ENCODE results near the gene RPS18.

Gene RPS18

GRCh38 chr6:33292996-33293682 lies 21.3 kb downstream of the RPS18 start:
- DNase-seq: no peak

- no peak for DNase-seq
Observed at GRCh38 chr6:33294086-33294823, 22.4 kb downstream of the RPS18 start.

DNA sequence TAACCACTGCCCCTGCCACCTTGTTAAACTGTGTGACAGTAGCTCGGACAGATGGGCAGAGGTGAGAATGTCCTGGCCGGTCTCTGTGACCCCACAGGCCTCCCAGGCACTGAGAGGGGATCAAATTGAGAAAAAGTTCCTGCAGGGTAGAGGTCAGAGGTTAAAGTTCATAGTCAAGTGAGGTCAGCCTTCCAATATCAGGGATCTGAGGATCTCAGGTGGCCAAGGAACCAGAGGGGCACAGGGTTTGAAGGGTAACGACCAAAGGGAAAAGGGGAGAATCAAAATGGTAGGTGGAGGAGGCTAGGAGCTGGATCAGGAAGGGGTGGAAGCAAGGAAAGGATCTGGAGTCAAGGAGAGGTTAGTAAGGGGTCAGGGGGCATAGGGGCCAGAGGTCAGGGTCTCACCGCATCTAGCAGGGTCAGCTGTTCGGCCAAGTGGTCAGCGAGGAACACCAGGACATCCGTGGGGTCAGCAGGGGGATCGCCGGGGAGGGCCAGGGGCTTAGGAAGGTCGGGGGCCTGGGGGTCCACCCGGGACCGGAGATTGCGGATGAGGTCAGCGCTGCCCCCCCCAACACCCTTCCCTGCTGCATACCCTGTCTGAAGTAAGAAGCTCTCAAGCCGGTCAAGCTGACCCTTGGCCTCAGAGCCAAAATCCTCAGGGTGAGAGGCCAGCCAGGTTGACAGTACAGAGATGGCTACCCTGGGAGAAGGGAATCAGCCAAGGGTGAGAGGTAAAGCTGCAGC lies 23.9 kb downstream of the RPS18 start:
- no peak for DNase-seq

GRCh38 chr6:33296797-33297405 lies 25.0 kb downstream of the RPS18 start:
- DNase-seq: no peak

GRCh38 chr6:33297406-33297955 lies 25.6 kb downstream of the RPS18 start:
- no peak for DNase-seq

GRCh38 chr6:33297956-33298772 lies 26.3 kb downstream of the RPS18 start:
- peak; percentile 78 for DNase-seq

DNA sequence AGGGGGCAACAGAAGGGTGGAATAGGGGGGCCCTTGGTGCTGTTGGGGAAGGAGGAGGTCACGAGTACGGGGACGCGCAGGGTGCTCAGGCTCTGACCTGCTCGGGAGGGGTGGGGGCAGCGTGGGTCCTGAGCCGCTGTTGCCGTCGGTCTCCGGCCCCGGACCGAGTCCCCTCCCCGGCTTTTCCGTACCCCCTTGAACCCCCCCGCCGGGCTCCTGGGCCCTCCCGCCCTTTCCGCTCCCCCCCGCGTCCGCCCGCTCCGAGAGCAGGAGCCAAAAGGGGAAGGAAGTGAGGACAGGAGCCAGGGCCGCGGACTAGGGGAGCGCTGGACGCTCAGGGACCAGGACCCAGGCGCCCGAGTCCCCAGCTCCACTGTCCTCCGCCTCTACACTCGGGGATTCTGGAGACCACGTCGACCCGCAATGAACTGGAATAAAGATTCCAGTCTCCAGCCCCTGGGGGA lies 26.9 kb downstream of the RPS18 start, which contains the start of gene RGL2:
Gene RGL2 (minus strand): TSS at position 170 of the 464 bp plus-strand sequence. CDS start 332 bp downstream, outside the sequence.
- peak; percentile 58 for DNase-seq

- DNase-seq: peak; percentile 96
Observed at GRCh38 chr6:33299237-33299944, 27.5 kb downstream of the RPS18 start.

- no peak for DNase-seq
Observed at GRCh38 chr6:33301877-33302276, 30.0 kb downstream of the RPS18 start.

DNA sequence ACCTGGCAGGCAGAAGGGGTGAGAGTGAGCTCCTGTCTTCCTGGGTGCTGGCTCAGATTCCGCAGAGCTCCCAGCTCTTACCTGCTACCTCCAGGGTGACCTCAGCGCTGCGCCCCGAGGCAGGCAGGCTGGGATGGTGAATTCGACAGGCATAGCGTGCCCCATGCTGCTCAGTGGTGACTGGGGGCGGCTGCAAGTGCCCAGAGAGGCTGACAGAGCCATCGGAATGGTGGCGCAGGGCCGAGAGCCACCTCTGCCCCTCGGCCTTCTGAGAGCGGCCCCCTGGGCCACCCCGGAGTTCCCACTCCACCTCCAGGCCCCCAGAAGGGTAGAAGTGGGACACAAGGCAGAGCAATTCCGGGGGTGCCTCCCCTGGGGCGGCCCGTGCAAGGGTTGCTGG lies 32.3 kb downstream of the RPS18 start:
- DNase-seq: no peak

- DNase-seq: no peak
Observed at GRCh38 chr6:33305052-33305451, 33.2 kb downstream of the RPS18 start.

- DNase-seq: no peak
Observed at GRCh38 chr6:33306356-33306755, 34.5 kb downstream of the RPS18 start.

DNA sequence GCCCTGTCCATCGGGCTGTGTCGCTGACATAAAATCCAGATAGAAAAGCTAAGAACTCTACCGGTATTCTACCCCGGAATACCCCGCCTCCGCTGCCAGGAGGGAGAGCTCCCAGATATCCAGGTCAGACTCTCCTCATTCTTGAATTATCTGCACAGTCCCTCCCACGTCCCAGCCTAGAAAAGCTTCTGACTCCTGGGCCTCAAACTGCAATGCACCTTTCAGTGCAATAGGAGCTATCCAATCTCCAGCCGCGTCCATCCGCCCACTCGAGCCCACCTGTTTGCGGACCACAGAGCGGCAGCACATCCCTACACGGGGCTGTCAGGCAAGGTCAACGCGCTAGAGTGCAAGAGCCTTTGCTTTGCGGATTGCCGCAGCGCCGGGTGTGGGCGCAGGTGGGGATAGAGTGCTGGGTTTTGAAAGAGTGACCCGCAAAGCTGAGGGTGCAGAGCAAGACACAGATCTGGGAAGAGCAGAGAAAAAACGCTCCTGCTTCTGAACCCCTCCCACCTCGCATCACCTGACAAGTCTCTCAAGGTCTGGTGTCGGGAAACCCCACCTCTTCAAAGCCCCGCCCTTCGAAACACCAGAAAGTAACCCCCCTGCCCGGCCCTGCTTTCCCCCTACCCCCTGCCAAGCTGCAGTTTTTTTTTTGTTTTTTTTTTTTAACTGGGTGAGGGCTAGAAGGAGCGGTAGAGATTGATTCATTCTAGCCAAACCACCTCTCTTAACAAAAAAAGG lies 40.7 kb downstream of the RPS18 start:
- DNase-seq: peak; percentile 86

GRCh38 chr6:33313105-33313708 lies 41.3 kb downstream of the RPS18 start:
- DNase-seq: peak; percentile 63

GRCh38 chr6:33313709-33314514 lies 42.0 kb downstream of the RPS18 start, which contains the start of gene TAPBP:
Gene TAPBP, minus strand, starts transcription at chr6:33314078. Its CDS starts 37 bp downstream, at chr6:33314041.
- peak; percentile 88 for DNase-seq

DNA sequence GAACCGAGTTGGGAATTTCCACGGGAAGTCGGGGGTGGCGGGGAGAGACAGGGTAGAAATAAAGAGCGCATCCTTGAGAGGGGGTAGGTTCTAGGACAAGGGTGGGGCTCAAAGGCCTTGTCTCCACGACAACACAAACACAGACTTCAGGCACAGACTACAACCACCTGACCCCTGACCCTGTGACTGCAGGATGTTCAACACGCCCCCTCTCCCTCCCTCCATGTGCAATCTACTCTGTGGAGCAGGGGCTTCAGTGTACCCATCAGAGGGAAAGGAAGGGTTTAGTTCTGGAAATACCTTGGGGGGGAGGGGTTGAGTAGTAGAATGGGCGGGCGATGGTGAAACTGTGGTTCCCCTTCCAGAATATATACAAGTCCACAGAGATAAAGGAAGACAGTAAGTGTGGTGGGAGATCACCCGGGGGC lies 42.7 kb downstream of the RPS18 start:
- DNase-seq: peak; percentile 68

DNA sequence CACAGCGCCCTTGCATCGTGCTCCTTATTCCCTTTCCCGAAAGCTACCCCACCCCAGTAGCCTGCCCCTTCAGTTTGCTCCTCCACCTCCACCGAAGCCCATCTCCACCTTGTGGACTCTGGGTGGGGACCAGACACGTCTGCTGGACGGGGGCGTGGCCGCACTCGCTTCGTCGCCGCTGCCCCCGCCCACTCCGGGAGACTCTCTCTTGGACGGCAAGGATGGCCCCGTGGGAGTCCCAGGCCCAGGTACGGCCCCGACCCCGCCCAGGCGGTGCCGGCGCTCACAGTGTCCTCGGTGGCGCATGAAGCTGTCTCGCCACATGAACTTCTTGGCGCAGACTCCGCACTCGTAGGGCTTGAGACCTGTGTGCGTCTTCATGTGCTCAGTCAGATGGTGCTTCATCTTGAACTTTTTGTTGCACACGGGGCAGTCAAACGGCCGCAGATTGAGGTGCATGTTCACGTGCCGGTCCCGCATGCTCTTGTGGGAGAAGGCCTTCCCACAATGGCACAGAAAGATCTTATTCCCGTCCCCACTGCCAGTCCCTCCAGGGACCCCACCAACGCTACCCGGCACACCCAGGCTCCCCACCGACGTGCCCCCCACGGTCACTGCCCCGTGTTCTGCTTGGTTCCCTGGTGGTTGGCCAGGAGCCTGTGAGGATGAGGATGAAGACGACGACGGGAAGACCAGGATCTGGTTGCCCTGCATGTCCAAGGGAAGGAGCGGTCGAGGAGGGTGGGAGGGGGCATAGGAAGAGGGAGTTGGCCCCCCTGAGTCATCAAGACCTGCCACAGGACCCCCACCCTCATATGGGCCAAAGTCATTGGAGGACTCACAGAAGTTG lies 43.3 kb downstream of the RPS18 start:
- peak; percentile 26 for DNase-seq

Data from activated CD4-positive, alpha-beta T cell treated with anti-CD3 and anti-CD28 coated beads for 48 hours (primary cell).